Inflammatory macrophage (primary cell): ENCODE measurements around the gene TSHZ2.

Experiments
- DNase-seq, 2 donors: peaks; one replicate each; pipeline ENCODE4 v3.0.0-alpha.2; 2020 to 2022

TSHZ2 gene

DNA sequence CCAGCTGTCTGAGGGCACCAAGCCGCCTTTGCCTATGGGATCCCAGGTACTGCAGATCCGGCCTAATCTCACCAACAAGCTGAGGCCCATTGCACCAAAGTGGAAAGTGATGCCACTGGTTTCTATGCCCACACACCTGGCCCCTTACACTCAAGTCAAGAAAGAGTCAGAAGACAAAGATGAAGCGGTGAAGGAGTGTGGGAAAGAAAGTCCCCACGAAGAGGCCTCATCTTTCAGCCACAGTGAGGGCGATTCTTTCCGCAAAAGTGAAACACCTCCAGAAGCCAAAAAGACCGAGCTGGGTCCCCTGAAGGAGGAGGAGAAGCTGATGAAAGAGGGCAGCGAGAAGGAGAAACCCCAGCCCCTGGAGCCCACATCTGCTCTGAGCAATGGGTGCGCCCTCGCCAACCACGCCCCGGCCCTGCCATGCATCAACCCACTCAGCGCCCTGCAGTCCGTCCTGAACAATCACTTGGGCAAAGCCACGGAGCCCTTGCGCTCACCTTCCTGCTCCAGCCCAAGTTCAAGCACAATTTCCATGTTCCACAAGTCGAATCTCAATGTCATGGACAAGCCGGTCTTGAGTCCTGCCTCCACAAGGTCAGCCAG lies 283.0 kb downstream of the TSHZ2 start:
- DNase-seq = no peak

- no peak for DNase-seq
Measured at GRCh38 chr20:53258741-53259140, 286.6 kb downstream of the TSHZ2 start.

DNA sequence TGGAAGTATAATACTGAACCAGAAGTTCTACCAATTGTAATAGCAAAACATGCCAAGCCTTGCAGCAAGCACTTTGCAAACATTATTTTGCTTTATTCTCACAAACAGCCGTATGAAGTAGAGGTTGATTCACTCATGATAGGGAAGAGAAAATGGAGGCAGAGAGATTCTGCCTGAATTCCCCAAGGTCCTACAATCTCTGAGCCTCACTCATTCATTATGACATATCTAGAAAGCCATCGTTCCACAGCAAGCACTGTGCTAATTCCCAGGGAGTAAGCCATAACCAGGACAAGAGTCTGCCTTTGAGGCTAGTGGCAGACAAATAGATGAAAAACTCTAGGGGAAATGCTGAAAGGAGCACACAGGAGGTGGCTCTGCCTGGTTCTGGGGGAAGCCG lies 288.0 kb downstream of the TSHZ2 start:
- no peak for DNase-seq

GRCh38 chr20:53260591-53260990 lies 288.4 kb downstream of the TSHZ2 start:
- DNase-seq = no peak

DNA sequence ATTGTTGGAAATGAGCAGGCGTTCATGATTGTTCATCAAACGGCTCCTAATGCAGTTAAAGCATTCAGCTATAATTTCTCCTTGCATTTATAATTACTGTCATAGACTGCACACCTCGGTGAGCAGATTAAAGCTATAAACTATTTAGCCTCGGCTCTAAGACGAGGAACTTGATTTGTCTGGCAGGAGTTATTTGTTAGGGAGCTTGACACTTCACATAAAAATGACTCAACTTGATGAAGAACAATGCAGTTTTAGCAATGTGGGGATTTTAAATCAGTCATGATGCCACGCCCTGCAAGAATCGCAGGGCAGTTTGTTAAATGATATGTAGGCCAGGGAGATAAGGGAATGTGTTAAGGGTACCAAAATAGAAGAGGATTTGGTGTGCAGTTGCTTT lies 290.2 kb downstream of the TSHZ2 start:
- DNase-seq = no peak

GRCh38 chr20:53263554-53264438 lies 291.6 kb downstream of the TSHZ2 start:
- no peak for DNase-seq

DNA sequence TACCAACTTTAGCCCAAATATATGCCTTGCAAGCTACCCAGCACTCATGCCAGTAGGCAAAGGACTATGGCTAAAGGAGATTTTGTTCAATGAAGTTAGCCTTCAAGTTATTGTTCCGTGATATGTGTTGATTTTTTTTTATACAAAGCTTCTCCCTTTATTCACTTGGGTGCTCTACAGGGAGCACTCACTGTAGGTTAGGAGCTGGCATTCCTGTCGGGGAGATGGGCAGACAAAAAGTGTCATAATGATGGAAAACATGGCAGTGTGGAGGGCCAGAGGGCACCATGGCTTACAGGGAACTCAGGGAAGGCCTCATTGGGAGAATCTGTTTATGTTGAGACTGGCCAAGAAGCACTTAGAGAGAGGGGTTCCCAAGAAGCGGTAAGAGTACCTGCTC lies 292.4 kb downstream of the TSHZ2 start:
- no peak for DNase-seq

DNA sequence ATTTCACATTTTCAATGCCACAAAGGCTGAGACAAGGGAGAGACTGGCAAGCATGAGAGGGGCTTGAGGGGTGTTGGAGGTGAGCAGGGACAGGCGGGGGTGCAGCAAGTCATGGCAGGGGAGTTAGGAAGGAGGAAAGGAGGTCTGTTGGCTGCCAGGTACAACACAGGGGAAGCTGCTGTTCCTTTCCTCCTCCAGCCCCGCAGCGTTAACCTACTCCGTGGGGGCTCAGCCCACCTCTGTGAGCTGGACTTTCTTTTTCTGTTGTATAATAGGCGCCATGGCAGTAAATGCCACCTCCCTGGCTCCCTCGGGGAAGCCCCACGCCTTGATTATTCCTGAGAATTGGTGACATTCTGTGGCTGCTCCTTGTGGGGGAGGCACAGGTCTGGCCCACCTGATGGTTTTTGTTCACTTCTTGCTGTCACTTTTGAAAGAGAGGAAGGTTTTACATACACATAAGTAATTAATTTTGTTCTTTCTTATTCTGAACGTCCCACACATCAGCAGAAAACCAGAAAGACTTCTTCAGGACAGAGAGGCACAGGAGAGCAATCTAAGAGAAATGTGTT lies 293.2 kb downstream of the TSHZ2 start:
- DNase-seq = no peak

- DNase-seq = no peak
Measured at GRCh38 chr20:53269380-53269779, 297.2 kb downstream of the TSHZ2 start.

- no peak for DNase-seq
Measured at GRCh38 chr20:53270792-53271375, 298.7 kb downstream of the TSHZ2 start.

GRCh38 chr20:53274365-53274764 lies 302.2 kb downstream of the TSHZ2 start:
- no peak for DNase-seq

DNA sequence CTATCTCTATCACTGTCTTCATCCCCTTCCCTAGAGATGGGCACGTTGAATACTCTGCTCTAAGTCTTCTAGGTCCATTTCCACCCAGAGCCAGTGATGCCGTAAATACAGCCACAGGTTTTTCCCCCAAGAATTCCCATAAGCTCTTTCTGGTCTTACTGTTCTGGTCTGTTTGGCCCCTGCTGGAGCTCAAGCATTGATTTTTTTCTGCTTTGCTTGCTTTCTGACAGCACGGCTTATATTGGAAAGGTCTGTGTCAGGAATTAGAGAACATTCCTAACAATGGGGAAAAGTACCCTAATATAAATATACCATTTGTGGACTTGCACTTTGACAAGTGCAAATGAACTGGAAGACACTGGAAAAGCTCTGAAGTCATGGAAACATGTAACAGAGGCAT lies 302.6 kb downstream of the TSHZ2 start:
- no peak for DNase-seq

DNA sequence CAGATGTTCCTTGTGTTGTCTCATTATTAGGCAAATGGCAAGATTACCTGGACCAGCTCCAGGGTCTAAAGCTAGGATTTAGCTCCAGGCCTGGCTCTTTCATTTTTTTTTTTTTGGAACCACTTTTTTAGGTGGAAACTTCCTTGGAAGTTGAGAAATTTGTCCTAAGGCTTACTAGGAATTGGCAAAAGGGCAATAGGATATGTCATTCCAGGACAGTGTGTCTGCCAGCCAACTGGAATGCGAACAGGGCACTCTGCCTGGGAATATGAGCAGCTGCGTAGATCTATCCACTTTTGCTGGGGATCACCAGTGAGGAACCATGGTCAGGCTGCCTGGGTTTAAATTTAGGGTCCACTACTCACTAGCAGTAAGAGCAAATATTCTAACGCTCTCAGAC lies 304.0 kb downstream of the TSHZ2 start:
- DNase-seq = no peak

DNA sequence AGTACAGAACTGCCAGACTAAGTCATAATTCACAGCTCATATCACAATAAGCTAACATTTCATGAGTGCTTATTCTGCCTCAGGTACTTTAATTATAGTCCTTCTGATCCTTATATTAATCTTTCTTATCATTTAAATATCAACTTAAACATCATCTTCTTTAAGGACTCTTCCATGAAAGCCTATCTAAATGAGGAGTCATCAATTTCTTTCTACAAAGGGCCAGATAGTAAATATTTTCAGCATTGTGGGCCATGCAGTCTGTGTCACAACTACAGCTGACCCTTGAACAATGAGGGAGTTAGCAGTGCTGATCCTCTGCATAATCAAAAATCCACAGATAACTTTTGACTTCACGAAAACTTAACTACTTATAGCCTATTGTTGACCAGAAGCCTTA lies 306.4 kb downstream of the TSHZ2 start:
- no peak for DNase-seq

GRCh38 chr20:53279735-53280134 lies 307.6 kb downstream of the TSHZ2 start:
- DNase-seq = no peak

DNA sequence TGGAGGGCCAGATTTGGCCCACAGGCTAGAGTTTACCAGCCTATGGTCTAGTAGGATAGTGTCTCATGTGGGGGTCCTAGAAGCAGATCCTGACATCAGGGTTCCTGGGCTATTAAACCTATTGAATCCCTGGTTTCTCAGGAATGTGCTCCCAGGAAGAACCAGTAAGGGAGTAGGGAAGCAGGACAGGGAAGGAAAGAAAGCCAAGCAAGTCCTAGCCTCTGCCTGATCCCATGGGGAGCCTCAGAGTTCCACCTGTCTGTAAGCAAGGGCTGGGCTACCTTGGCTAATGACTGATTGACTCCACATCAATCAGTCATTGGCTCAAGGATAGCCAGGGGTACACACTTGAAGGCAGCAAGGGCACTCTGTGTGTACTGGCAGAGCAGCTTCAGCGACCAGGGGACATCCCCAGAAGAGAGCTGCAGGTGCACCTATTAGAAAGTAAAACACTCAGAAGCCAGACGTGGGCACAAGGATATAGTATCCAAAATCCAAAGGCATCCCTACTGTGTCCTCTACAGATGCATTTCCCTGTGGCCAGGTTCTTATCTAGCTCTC lies 309.5 kb downstream of the TSHZ2 start:
- DNase-seq = no peak

DNA sequence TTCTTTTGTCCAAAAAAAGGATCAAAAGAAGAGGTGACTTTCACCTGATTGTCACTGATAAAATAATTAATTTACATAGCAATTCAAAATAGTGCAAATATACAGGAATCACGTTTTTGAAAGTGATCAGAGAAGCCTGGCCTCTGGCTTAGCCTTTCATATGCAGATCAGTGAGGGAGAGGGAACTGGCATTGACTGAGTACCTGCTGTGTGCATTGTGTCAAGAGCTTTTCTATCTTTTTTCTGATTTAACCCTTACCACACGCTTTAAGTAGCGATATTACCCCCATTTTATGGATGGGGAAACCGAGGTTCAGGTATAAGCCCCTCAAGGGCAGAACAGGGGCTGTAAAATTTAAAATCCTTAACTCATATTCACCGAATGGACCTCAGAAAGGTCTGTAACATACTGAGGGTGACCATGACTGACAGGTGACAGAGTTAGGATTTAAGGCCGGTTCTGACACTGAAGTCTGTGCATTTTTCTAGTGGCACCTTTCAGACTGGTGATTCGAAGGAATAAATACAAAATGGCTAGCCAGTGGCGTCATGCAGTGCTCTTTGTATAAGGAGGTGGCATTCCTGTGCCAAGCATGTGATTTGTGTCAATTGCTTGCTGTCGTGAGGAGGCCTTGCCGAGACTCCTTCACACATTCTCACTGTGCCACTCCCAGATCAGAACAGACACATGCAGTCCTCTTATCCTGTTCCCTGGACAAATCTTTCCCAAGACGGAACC lies 310.2 kb downstream of the TSHZ2 start:
- DNase-seq = no peak

- DNase-seq = no peak
Measured at GRCh38 chr20:53283011-53283410, 310.9 kb downstream of the TSHZ2 start.

- no peak for DNase-seq
Measured at GRCh38 chr20:53283597-53283996, 311.4 kb downstream of the TSHZ2 start.

DNA sequence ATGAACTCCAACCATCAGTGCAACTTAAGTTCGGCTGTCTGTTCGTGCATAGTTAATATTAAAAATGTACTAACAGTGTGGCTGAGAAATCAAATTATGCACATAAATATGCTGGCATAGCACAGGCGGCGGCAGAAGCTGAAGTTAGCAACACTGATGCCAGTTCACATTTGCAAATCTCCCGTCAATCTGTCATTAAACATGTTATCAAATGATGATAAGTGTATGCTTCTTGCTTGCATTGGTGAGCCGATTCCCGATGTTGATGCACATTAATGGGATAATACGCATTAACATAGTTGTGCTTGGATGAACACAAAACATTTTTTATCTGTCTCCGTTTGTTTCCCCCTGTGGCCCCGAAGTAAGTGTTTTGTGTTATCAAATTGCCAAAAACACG lies 312.1 kb downstream of the TSHZ2 start:
- DNase-seq = no peak

DNA sequence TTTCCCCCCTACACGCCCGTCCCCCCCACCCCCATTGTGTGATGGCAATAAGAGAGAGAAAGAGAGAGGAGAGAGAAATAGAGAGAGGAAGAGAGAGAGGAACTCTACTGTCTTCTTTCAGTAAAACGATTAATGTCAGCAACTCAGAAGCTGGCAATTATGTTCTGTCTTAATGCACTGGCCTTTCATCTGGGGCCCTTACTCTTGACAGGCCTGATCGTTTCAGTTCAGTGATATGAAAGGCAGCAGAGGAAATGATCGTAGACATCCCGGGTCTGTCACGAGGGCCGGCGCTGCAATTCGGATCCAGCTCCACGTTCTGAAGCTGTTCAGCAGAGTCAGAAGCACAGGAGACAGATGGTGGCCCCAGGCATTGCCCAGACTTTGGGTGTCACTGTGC lies 312.5 kb downstream of the TSHZ2 start:
- no peak for DNase-seq

- no peak for DNase-seq
Measured at GRCh38 chr20:53287357-53288042, 315.3 kb downstream of the TSHZ2 start.
